GM23338 (cell line): ENCODE results near the gene MEIOB. TPM values are rescaled to one million over a fixed set of nuclear protein-coding genes. Genes with fewer than 3 reads are reported as not detected.

Source experiments
- ATAC-seq: fragments of 200-7000 bp; cut with Tn5 transposase; 3 replicates; pipeline ENCODE4 v1.9.1; 2020
- DNase-seq: peaks from one replicate; pipeline ENCODE4 v3.0.0-alpha.2; 2015; ENCODE audit warnings: low spot score
- H2AFZ ChIP-seq: fragments of 200-600 bp; sonication (generic); 2 replicates; pipeline ENCODE4 v1.8.0; 2016; ENCODE audit warnings: antibody characterized with exemption, mild to moderate bottlenecking, moderate library complexity
- H3F3A ChIP-seq: fragments of 200-600 bp; sonication (generic); replicated peaks from 2 replicates; pipeline ENCODE4 v1.8.0; 2017; ENCODE audit warnings: antibody characterized with exemption, mixed run types, low read depth
- H3K27ac ChIP-seq: fragments of 200-600 bp; sonication (generic); 2 replicates; pipeline ENCODE4 v1.6.1; 2016; ENCODE audit warnings: low read depth
- H3K27me3 ChIP-seq: fragments of 200-600 bp; sonication (generic); 2 replicates; pipeline ENCODE4 v1.8.0; 2016; ENCODE audit warnings: mild to moderate bottlenecking, mixed run types, moderate library complexity; ENCODE audit not compliant: insufficient read depth
- H3K36me3 ChIP-seq: fragments of 200-600 bp; sonication (generic); 2 replicates; pipeline ENCODE4 v1.8.0; 2016; ENCODE audit warnings: mild to moderate bottlenecking; ENCODE audit not compliant: insufficient read depth
- H3K4me1 ChIP-seq: fragments of 200-600 bp; sonication (generic); 2 replicates; pipeline ENCODE4 v1.8.0; 2016; ENCODE audit warnings: mild to moderate bottlenecking, moderate library complexity; ENCODE audit not compliant: insufficient read depth
- H3K4me2 ChIP-seq: fragments of 200-600 bp; sonication (generic); 2 replicates; pipeline ENCODE4 v1.7.1; 2017; ENCODE audit warnings: mixed run types
- H3K4me3 ChIP-seq: fragments of 200-600 bp; sonication (generic); 2 replicates; pipeline ENCODE4 v1.6.1; 2016; ENCODE audit warnings: mixed run types
- H3K79me2 ChIP-seq: fragments of 200-600 bp; sonication (generic); replicated peaks from 2 replicates; pipeline ENCODE4 v1.8.0; 2017; ENCODE audit warnings: mild to moderate bottlenecking; ENCODE audit not compliant: insufficient read depth
- H3K9me2 ChIP-seq: fragments of 200-600 bp; sonication (generic); 2 replicates; pipeline ENCODE4 v1.8.0; 2017; ENCODE audit not compliant: insufficient read depth
- H4K20me1 ChIP-seq: fragments of 200-600 bp; sonication (generic); replicated peaks from 2 replicates; pipeline ENCODE4 v1.8.0; 2017; ENCODE audit warnings: mild to moderate bottlenecking; ENCODE audit not compliant: insufficient read depth
- H3K27ac Mint-ChIP-seq: 2 replicates; pipeline ENCODE4 v1.8.0; 2020; ENCODE audit warnings: inconsistent platforms, mild to moderate bottlenecking, moderate library complexity, mixed read lengths
- H3K27me3 Mint-ChIP-seq: 3 replicates; pipeline ENCODE4 v1.8.0; 2022; ENCODE audit warnings: low read depth, mild to moderate bottlenecking, moderate library complexity, mixed read lengths, inconsistent platforms; ENCODE audit not compliant: insufficient read depth, poor library complexity
- H3K36me3 Mint-ChIP-seq: 3 replicates; pipeline ENCODE4 v1.8.0; 2021; ENCODE audit warnings: low read depth, mild to moderate bottlenecking, inconsistent platforms, moderate library complexity, mixed read lengths
- H3K4me1 Mint-ChIP-seq: 3 replicates; pipeline ENCODE4 v1.8.0; 2020; ENCODE audit warnings: mild to moderate bottlenecking, inconsistent platforms, mixed read lengths
- H3K4me3 Mint-ChIP-seq: 3 replicates; pipeline ENCODE4 v1.8.0; 2021; ENCODE audit warnings: moderate library complexity, mild to moderate bottlenecking, inconsistent platforms, mixed read lengths
- H3K9me3 Mint-ChIP-seq: 3 replicates; pipeline ENCODE4 v1.8.0; 2020; ENCODE audit warnings: moderate library complexity, mild to moderate bottlenecking, inconsistent platforms, mixed read lengths
- CREB1 ChIP-seq: fragments of 250-450 bp; sonication (Bioruptor Pico); IDR thresholded peaks from 2 replicates; pipeline ENCODE4 v1.5.0; 2020; ENCODE audit warnings: low read depth, mild to moderate bottlenecking, moderate library complexity
- CTCF ChIP-seq, 2 experiments: fragments of 200-600 bp in 1 of 2; sonication (generic) in 1 of 2; conservative IDR thresholded peaks; 2 replicates each; pipeline versions ENCODE4 v1.5.1 to v1.6.1; 2016 to 2017; ENCODE audit warnings: antibody characterized with exemption in 2 of 2, low read depth in 2 of 2, mild to moderate bottlenecking in 2 of 2, moderate library complexity in 1 of 2
- ETS1 ChIP-seq: IDR thresholded peaks from 2 replicates; pipeline ENCODE4 v1.6.1; 2016; ENCODE audit warnings: antibody characterized with exemption
- EZH2 ChIP-seq: fragments of 200-600 bp; sonication (generic); IDR thresholded peaks from one replicate; pipeline ENCODE4 v1.8.0; 2017; ENCODE audit warnings: antibody characterized with exemption, mild to moderate bottlenecking, low read depth; ENCODE audit not compliant: unreplicated experiment
- EZH2phosphoT487 ChIP-seq: fragments of 200-600 bp; sonication (generic); IDR thresholded peaks from one replicate; pipeline ENCODE4 v1.8.1; 2018; ENCODE audit warnings: antibody characterized with exemption; ENCODE audit not compliant: unreplicated experiment
- JUNB ChIP-seq: IDR thresholded peaks from one replicate; pipeline ENCODE4 v1.6.1; 2016; ENCODE audit warnings: antibody characterized with exemption; ENCODE audit not compliant: unreplicated experiment
- NANOG ChIP-seq: IDR thresholded peaks from 2 replicates; pipeline ENCODE4 v1.6.1; 2016; ENCODE audit warnings: antibody characterized with exemption, borderline replicate concordance
- POLR2AphosphoS5 ChIP-seq: IDR thresholded peaks from 2 replicates; pipeline ENCODE4 v1.6.1; 2016; ENCODE audit warnings: antibody characterized with exemption, low read depth
- REST ChIP-seq: IDR thresholded peaks from one replicate; pipeline ENCODE4 v1.6.1; 2018; ENCODE audit warnings: antibody characterized with exemption; ENCODE audit not compliant: unreplicated experiment
- STAT1 ChIP-seq: IDR thresholded peaks from one replicate; pipeline ENCODE4 v1.6.1; 2016; ENCODE audit warnings: antibody characterized with exemption; ENCODE audit not compliant: unreplicated experiment
- ZNF114 ChIP-seq: fragments of 250-450 bp; sonication (Bioruptor Pico); IDR thresholded peaks from 2 replicates; pipeline ENCODE4 v1.5.0; 2020; ENCODE audit warnings: mild to moderate bottlenecking, moderate library complexity
- ZNF331 ChIP-seq: fragments of 250-450 bp; sonication (Bioruptor Pico); IDR thresholded peaks from 2 replicates; pipeline ENCODE4 v1.5.0; 2020; ENCODE audit warnings: low read depth, mild to moderate bottlenecking, moderate library complexity
- ZNF462 ChIP-seq: fragments of 250-450 bp; sonication (Bioruptor Pico); IDR thresholded peaks from 2 replicates; pipeline ENCODE4 v1.5.0; 2020; ENCODE audit warnings: mild to moderate bottlenecking, moderate library complexity
- polyA plus RNA-seq: library from polyadenylated mRNA; unstranded; fragments of >200 nt; fragmentation: Nextera tagmentation; extraction: Ambion mirVana; gene quantifications from 2 replicates; pipeline ENCODE4 v1.2.1, GENCODE V29; 2016
- total RNA-seq: library from RNA; depleted of rRNA; stranded (reverse); fragments of >200 nt; shearing (Covaris generic); gene quantifications from 2 replicates; pipeline ENCODE4 v1.2.3, GENCODE V29; 2014

Gene MEIOB
- total and polyA plus RNA-seq, 2 experiments from 2014 or later: 7.3 to 8.7 TPM

- Histone ChIP-seq H4K20me1 (no peaks in the 10 kb centered on the region; the same call in 1 of the 2 replicates), H3K27ac (no peak overlapping the region), H3K79me2 (peaks cover 25% of the 10 kb centered on the region), H3K9me2 (no peaks in the 10 kb centered on the region), H3K27me3 (no peaks in the 10 kb centered on the region), H2AFZ (no peak overlapping the region; the same call in 1 of the 2 replicates), H3F3A (0 out of 2 replicates have a peak, but pooled peaks cover 6% of the 10 kb centered on the region), H3K4me1 (peaks cover 17% of the 10 kb centered on the region), H3K36me3 (no peaks in the 10 kb centered on the region), H3K4me2 (peak overlapping the region; percentile 85), H3K4me3 (peak overlapping the region; percentile 65)
- H3K4me3 Mint-ChIP-seq: peak overlapping the region; percentile 73
- peaks cover 2% of the 10 kb centered on the region; the same call in 1 of the 3 replicates for H3K36me3 Mint-ChIP-seq
- TF ChIP-seq JUNB: no peak
- no peak for TF ChIP-seq NANOG
- TF ChIP-seq REST: no peak
- TF ChIP-seq POLR2AphosphoS5: no peak
- TF ChIP-seq ZNF331 (CRISPR knock-in tag): no peak
- no peak for TF ChIP-seq CTCF (conservative IDR thresholded peaks at IDR 0.05; ENCODE audit: low read depth in 2 of 2)
- no peak for TF ChIP-seq STAT1
- no peak for TF ChIP-seq EZH2phosphoT487
- TF ChIP-seq ZNF462 (CRISPR knock-in tag): no peak
- no peak for TF ChIP-seq ETS1
- TF ChIP-seq EZH2: no peak
- TF ChIP-seq ZNF114 (CRISPR knock-in tag): no peak
- no peak for TF ChIP-seq CREB1 (CRISPR knock-in tag)
- H3K4me1 Mint-ChIP-seq: peaks cover 9% of the 10 kb centered on the region
- peaks cover 3% of the 10 kb centered on the region; the same call in 1 of the 3 replicates for H3K9me3 Mint-ChIP-seq
- DNase-seq (no peak), ATAC-seq (no peak)
- H3K27me3 Mint-ChIP-seq: peaks cover 19% of the 10 kb centered on the region
- no peak overlapping the region for H3K27ac Mint-ChIP-seq
Observed at GRCh38 chr16:1825381-1825863, 46.5 kb downstream of the MEIOB start.
